Skin epidermis (tissue), 12 donors: ENCODE results near the gene RAD52.

Experiments
- H3K27ac ChIP-seq, 21 experiments: fragments of 200-600 bp; sonication (generic) in 11 of 21; one replicate each; pipeline ENCODE4 v1.5.0; 2020; ENCODE audit warnings: mild to moderate bottlenecking in 3 of 21, inconsistent platforms in 2 of 21, moderate library complexity in 2 of 21
- H3K4me3 ChIP-seq, 7 experiments: fragments of 200-600 bp; sonication (generic) in 2 of 7; one replicate each; pipeline ENCODE4 v1.5.0; 2020; ENCODE audit warnings: inconsistent platforms in 2 of 7, mild to moderate bottlenecking in 2 of 7, moderate library complexity in 1 of 7

RAD52 gene

DNA sequence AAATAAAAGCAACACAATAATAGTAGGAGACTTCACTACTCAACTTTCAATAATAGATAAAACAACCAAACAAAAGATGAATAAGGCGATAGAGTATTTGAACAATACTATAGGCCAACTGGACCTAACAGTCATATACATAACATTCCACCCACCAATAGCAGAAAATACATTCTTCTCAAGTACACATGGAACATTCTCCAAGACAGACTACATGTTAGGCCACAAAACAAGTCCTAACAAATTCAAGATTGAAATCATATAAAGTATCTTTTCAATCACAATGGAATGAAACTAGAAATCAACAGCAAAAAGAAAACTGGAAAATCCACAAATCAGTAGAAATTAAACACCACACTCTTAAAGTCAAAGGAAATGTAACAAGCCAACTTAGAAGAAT is 28.8 kb downstream of the RAD52 start:
- Histone ChIP-seq H3K4me3 (no peak overlapping the region), H3K27ac (no peak overlapping the region)

- H3K27ac ChIP-seq = no peak overlapping the region
These were observed 32.6 kb downstream of the RAD52 start for GRCh38 chr12:916712-917445.

DNA sequence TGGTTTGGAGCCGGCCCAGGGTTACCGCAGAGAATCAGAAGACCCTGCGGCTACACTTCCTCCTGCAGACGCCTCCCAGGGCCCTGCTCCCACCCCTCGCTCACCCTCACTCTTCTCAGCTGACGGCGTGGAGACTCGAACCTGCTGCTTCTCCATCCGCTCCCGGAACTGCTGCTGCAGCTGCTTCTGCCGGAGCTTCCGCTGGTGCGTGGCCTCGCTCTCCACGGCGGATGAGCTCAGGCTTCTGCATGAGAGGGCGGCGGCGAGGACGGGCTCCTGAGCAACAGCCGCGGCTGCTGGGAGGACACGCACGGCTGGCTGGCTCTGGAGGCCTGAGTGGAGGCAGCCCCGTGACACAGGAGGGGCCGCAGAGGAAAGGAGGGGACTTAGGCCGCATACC is 33.3 kb downstream of the RAD52 start:
- Histone ChIP-seq H3K4me3 (no peak overlapping the region), H3K27ac (no peak overlapping the region)

More at GRCh38 chr12:916712-917445, 32.6 kb downstream of the RAD52 start:
- no peak overlapping the region for H3K4me3 ChIP-seq

DNA sequence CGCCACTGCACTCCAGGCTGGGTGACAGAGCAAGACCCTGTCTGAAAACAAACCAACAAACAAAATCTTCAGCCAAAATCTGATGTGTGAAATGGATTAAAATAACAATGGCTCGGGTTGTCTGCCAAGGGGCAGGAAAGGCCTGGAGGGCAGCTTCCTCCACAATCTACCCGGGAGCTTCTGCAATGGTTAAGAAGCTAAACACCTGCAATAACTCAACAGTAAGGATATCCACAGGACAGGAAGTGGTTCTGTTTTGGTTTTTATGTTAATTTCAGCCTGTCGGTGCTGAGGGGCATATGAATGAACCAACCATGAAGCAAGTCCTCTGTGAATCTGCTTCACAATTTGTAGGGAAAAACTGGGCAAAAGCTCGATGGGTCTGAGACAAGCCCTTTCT is 34.4 kb downstream of the RAD52 start:
- H3K27ac ChIP-seq = peak overlapping the region in 3 of 21 experiments; percentile 12 to 26 (median 23)
- H3K4me3 ChIP-seq = no peak overlapping the region

DNA sequence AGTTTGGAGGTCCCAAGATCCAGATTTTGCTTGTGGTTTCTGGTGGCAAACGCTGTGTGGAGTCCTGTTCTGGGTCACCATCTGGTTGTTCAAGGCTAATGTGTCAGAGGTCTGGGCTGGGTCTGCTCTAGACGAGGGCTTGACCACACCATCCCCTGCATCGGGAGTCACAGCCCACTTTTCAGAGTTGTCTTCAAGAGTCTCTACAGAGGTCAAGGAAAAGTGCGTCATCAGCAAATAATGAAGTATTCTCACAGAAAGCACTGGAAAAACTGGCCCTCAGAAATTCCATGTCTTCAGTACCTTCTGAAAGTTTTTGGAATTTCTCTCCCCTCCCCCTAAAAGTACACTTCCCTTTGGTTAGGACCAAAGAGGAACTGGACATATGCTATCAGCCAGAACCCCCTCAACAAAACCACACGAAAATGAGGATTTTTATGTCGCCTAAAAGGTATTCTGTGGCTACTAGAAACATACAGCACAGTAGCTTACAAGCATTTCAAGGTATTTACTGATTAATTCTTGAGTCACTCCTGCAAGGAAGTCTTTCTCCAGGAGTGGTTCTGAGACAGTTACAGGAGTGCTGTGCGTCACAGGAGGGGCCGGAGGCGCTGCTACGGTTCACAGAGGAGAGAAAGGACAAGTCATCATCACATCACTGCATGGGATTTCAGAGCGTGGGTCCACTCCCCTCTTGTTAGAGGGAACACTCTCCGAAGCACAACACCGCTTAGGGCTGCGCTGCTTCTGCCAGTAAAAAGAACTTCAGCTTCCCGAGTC is 35.4 kb downstream of the RAD52 start:
- H3K27ac ChIP-seq = peak overlapping the region in 2 of 21 experiments; percentile 15 to 26
- no peak overlapping the region for H3K4me3 ChIP-seq

- Histone ChIP-seq H3K27ac (no peak overlapping the region), H3K4me3 (no peak overlapping the region)
These were observed 36.8 kb downstream of the RAD52 start for GRCh38 chr12:912466-913235.

DNA sequence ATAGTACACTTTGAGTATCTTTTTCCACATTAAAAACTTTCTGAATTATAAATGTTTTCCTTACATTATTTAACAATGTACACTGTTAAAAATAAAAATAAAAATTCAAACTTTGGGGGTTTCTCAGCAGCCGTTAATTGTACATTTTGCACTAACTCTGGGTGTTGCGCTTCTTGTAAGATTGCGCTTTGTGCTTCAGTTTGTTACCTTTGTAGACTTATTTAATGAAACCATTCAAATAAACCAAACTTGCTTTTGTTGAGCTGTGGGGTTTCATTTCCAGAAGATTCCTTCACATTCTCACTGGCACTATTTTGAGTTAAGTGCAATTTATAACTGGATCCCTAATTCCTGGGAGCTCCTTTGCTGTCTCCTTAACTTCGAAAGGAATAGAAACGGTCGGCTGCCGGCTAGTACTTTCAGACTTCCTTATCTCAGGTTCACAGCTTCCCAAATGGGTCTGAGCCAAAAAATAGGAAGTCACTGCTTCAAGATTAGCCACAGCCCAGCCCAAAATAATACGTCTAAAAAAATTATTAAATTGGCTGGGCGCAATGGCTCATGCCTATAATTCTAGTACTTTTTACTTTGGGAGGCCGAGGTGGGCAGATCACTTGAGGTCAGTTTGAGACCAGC is 38.2 kb downstream of the RAD52 start:
- H3K27ac ChIP-seq = no peak overlapping the region
- no peak overlapping the region for H3K4me3 ChIP-seq

DNA sequence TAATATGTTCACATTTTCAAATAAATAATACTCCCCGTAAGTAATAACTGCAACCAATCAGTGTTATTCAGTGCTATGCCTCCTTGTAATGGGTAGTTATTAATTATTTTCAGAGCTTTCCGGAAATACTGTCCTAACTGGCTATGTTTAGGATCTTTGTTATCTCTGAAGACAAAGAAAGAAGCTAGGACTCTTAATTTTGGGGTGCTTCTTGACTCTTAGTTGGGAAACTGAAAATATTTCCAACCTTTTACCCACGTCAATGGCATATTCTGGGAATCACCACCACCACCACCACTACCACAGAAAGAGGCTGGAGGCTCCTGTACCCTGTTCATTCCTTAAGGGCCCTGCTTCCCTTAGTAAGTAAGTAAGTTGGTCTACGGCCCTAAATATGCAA is 39.1 kb downstream of the RAD52 start:
- Histone ChIP-seq H3K27ac (no peak overlapping the region), H3K4me3 (no peak overlapping the region)

DNA sequence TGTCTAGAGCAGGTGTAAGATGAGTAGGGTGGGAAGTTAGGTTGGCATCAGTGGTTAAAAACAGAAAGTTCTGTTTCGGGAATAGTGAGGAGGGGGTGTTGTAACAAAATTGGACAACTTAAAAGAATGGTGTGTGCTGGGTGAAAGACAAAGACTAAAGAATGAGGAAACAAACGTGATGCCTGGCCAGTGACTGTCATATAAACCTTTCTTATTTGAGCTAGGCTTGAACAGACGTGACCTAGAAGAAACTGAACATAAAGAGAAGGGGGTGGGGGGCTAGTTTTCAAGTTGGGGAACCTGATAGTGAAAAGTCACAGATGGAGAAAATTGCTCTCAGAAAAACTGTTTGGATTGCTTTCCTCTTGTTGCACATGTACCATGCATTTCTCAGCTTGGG is 39.6 kb downstream of the RAD52 start:
- H3K4me3 ChIP-seq = no peak overlapping the region
- no peak overlapping the region for H3K27ac ChIP-seq

DNA sequence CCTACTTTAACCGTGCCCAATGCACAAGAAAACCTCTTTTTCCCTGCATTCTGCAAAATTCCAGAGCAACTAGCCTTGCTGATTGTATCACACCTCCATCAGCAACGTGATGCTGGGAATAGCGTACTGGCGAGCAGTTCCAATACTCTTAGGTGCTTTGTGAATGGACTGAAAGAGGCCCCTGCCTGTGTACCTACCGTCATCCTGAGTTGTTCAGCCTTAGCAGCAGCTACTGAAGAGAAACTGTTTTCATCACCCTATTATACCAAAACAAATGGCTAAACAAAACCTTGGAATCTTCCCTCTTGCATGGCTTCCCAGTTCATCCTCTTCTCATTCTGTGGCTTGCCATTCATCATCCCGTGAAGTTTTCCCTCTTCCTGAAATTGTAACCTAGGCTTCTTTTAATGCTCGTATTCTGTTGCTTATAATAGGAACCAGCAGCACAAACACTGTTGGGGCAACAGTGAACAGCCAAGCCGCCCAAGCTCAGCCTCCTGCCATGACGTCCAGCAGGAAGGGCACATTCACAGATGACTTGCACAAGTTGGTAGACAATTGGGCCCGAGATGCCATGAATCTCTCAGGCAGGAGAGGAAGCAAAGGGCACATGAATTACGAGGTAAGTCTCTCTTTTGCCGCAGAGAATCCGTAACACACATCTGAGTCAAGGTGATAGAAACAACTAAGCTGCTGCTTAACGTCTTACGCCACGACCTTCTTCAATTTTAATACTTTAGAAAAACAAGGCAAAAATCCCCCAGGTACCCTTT is 41.9 kb downstream of the RAD52 start:
- Histone ChIP-seq H3K4me3 (no peak overlapping the region), H3K27ac (no peak overlapping the region)

GRCh38 chr12:906062-906585 is 43.4 kb downstream of the RAD52 start:
- Histone ChIP-seq H3K27ac (peak overlapping the region in 1 of 21 experiments; percentile 8), H3K4me3 (no peak overlapping the region)

GRCh38 chr12:905261-906031 is 44.0 kb downstream of the RAD52 start:
- H3K4me3 ChIP-seq = no peak overlapping the region
- H3K27ac ChIP-seq = peak overlapping the region in 1 of 21 experiments; percentile 8

DNA sequence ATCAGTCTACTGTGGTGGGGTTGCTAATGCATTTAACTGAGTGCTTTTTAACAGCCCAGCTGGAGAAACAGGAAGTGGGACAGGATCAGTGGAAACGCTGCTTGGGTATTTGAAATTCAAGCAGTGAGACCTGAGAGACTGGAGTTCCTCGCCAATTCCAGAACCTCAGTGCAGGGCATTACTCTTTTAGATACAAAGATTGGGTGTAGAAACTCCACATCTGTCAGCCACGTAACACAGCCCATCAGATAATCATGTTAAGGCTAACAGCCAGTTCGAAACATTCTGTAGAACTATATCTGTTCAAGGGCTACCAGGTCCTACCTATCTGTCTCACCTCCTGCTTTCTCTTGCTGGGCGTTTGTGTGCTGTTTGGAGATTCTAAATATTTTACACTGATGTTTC is 45.5 kb downstream of the RAD52 start:
- H3K4me3 ChIP-seq = no peak overlapping the region
- H3K27ac ChIP-seq = peak overlapping the region in 1 of 21 experiments; percentile 4

- H3K4me3 ChIP-seq = no peak overlapping the region
- peak overlapping the region in 1 of 21 experiments; percentile 7 for H3K27ac ChIP-seq
These were observed 46.4 kb downstream of the RAD52 start for GRCh38 chr12:903055-903454.

GRCh38 chr12:902581-902980 is 46.9 kb downstream of the RAD52 start:
- Histone ChIP-seq H3K27ac (no peak overlapping the region), H3K4me3 (no peak overlapping the region)

DNA sequence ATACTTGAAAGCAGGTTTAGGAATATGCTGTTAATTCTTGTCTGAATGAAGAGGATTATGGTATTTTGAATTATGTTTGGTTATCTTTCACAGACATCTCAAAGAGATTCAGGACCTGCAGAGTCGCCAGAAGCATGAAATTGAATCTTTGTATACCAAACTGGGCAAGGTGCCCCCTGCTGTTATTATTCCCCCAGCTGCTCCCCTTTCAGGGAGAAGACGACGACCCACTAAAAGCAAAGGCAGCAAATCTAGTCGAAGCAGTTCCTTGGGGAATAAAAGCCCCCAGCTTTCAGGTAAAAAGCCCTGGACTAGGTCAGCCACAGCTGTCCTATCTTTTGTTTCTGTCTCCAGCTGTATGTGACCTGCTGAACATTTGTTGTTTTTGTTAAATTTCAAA is 52.1 kb downstream of the RAD52 start:
- H3K4me3 ChIP-seq = no peak overlapping the region
- no peak overlapping the region for H3K27ac ChIP-seq

GRCh38 chr12:896031-896430 is 53.5 kb downstream of the RAD52 start:
- Histone ChIP-seq H3K27ac (peak overlapping the region in 1 of 21 experiments; percentile 2), H3K4me3 (no peak overlapping the region)

DNA sequence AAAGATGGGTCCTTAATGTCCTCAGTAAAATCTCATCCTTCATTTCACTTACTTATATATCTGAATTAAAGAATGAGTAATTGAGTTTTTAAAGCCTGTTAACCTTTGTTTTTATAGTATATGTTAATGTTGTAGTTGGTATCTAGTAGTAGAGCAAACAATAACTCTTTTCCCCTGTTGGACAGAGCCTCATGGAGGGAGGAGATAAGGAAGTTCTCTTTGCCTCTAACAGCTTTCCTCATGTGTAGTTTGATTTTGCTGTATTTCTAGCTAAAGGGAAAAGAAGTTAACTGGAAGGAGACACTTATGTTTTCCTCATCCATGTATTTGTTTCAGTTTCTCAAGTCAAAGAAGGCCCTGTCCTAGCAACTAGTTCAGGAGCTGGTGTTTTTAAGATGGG is 55.3 kb downstream of the RAD52 start:
- Histone ChIP-seq H3K4me3 (no peak overlapping the region), H3K27ac (no peak overlapping the region)
